Uterus (tissue), 4 donors: ENCODE data around the gene KSR2. TPM values are rescaled to one million over a fixed set of nuclear protein-coding genes. Genes with fewer than 3 reads are reported as not detected.

Source experiments
- DNase-seq, 2 donors: peaks; one replicate each; pipeline ENCODE4 v3.0.0-alpha.2; 2019 to 2020
- H3K27ac ChIP-seq, 2 donors: fragments of 200-600 bp; sonication (generic); 1 replicate in 1 of 2; 2 replicates in 1 of 2; pipeline ENCODE4 v1.5.1; 2016 to 2018
- H3K27me3 ChIP-seq, 2 donors: fragments of 200-600 bp; sonication (generic); one replicate each; pipeline ENCODE4 v1.5.1; 2018 to 2019; ENCODE audit warnings: control low read depth in 1 of 2
- H3K36me3 ChIP-seq, 2 donors: fragments of 200-600 bp; sonication (generic); one replicate each; pipeline ENCODE4 v1.5.1; 2019; ENCODE audit warnings: control low read depth in 1 of 2
- H3K4me1 ChIP-seq, 2 donors: fragments of 200-600 bp; sonication (generic); one replicate each; pipeline ENCODE4 v1.5.1; 2018 to 2019; ENCODE audit warnings: control low read depth in 1 of 2
- H3K4me3 ChIP-seq, 2 donors: fragments of 200-600 bp; sonication (generic); 1 replicate in 1 of 2; 2 replicates in 1 of 2; pipeline ENCODE4 v1.5.1; 2018 to 2019; ENCODE audit warnings: mild to moderate bottlenecking in 1 of 2
- H3K9me3 ChIP-seq, 2 donors: fragments of 200-600 bp; sonication (generic); one replicate each; pipeline ENCODE4 v1.5.1; 2019; ENCODE audit warnings: control low read depth in 1 of 2
- POLR2A ChIP-seq, 2 donors: fragments of 450-650 bp; IDR thresholded peaks; one replicate each; pipeline ENCODE4 v1.6.1; 2016; ENCODE audit warnings: antibody characterized with exemption in 2 of 2, mild to moderate bottlenecking in 1 of 2, moderate library complexity in 1 of 2
- intact Hi-C: fragments of 100-400 bp; cut with DNase I; formaldehyde crosslinking; loops from one replicate; pipeline ENCODE4 v1.15.1; 2023; ENCODE audit warnings: low total_unique reads
- total RNA-seq, 4 donors: library from RNA; depleted of rRNA in 3 of 4; stranded (reverse); fragments of >200 nt in 3 of 4; gene quantifications; one replicate each; pipeline versions ENCODE4 v1.1.0 to v1.2.4, GENCODE V29; 2014 to 2023
- TF ChIP-seq, protein P1 (sequence below), 4 experiments: fragments of 200-600 bp in 2 of 4; fragments of 450-650 bp in 2 of 4; sonication (generic) in 2 of 4; IDR thresholded peaks; one replicate each; pipeline ENCODE4 v1.5.1; 2016 to 2019; ENCODE audit warnings: antibody characterized with exemption in 4 of 4, mild to moderate bottlenecking in 2 of 4, moderate library complexity in 1 of 4
- donor health status: DM: yes; HTN: yes; CAD: no.

The KSR2 gene
- total RNA-seq, 4 donors from 2014 or later: 0.03 to 0.28 TPM; not detected in 2

GRCh38 chr12:117790948-117791347, 177.8 kb downstream of the KSR2 start:
- Histone ChIP-seq H3K27ac (no peak overlapping the region), H3K4me1 (no peaks in the 10 kb centered on the region), H3K36me3 (no peaks in the 10 kb centered on the region), H3K4me3 (no peak overlapping the region), H3K27me3 (no peaks in the 10 kb centered on the region), H3K9me3 (no peaks in the 10 kb centered on the region)
- intact Hi-C loops: no loop called here
- no peak for DNase-seq
- TF ChIP-seq POLR2A (IDR thresholded peaks at IDR 0.05): no peak
- TF ChIP-seq, protein P1, sequence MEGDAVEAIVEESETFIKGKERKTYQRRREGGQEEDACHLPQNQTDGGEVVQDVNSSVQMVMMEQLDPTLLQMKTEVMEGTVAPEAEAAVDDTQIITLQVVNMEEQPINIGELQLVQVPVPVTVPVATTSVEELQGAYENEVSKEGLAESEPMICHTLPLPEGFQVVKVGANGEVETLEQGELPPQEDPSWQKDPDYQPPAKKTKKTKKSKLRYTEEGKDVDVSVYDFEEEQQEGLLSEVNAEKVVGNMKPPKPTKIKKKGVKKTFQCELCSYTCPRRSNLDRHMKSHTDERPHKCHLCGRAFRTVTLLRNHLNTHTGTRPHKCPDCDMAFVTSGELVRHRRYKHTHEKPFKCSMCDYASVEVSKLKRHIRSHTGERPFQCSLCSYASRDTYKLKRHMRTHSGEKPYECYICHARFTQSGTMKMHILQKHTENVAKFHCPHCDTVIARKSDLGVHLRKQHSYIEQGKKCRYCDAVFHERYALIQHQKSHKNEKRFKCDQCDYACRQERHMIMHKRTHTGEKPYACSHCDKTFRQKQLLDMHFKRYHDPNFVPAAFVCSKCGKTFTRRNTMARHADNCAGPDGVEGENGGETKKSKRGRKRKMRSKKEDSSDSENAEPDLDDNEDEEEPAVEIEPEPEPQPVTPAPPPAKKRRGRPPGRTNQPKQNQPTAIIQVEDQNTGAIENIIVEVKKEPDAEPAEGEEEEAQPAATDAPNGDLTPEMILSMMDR (IDR thresholded peaks at IDR 0.05): no peak

DNA sequence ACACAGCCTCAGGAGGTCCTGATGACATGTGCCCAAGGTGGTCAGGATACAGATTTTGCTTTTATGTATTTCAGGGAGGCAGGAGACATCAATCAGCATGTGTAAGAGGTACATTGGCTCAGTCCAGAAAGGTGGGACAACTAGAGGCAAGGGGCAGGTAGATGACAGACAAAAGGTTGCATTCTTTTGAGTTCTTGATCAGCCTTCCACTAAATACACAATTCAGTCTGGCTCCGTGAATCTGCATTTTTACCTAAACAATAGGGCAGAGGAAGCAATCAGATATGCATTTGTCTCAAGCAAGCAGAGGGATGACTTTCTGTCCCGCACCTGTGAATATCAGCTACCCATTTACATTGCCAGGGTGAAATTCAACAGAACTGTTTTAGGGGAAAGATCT, 178.6 kb downstream of the KSR2 start:
- TF ChIP-seq, protein P1 (IDR thresholded peaks at IDR 0.05): no peak
- no peak for TF ChIP-seq POLR2A (IDR thresholded peaks at IDR 0.05)
- Histone ChIP-seq H3K36me3 (no peaks in the 10 kb centered on the region), H3K9me3 (no peaks in the 10 kb centered on the region), H3K27me3 (no peaks in the 10 kb centered on the region), H3K4me3 (no peak overlapping the region), H3K27ac (no peak overlapping the region), H3K4me1 (no peaks in the 10 kb centered on the region)
- no peak for DNase-seq
- intact Hi-C loops: no loop called here

GRCh38 chr12:117789195-117789912, 179.4 kb downstream of the KSR2 start:
- no peaks in the 10 kb centered on the region for H3K27me3 ChIP-seq

GRCh38 chr12:117778656-117779055, 190.1 kb downstream of the KSR2 start:
- TF ChIP-seq, protein P1 (IDR thresholded peaks at IDR 0.05): no peak
- no peak for TF ChIP-seq POLR2A (IDR thresholded peaks at IDR 0.05)
- H3K27ac ChIP-seq: no peak overlapping the region

More at GRCh38 chr12:117789195-117789912, 179.4 kb downstream of the KSR2 start:
- Histone ChIP-seq H3K36me3 (no peaks in the 10 kb centered on the region), H3K27ac (no peak overlapping the region), H3K9me3 (no peaks in the 10 kb centered on the region), H3K4me3 (no peak overlapping the region), H3K4me1 (no peaks in the 10 kb centered on the region)
- intact Hi-C loops: no loop called here
- no peak for DNase-seq
- TF ChIP-seq POLR2A (IDR thresholded peaks at IDR 0.05): no peak
- TF ChIP-seq, protein P1 (IDR thresholded peaks at IDR 0.05): no peak

DNA sequence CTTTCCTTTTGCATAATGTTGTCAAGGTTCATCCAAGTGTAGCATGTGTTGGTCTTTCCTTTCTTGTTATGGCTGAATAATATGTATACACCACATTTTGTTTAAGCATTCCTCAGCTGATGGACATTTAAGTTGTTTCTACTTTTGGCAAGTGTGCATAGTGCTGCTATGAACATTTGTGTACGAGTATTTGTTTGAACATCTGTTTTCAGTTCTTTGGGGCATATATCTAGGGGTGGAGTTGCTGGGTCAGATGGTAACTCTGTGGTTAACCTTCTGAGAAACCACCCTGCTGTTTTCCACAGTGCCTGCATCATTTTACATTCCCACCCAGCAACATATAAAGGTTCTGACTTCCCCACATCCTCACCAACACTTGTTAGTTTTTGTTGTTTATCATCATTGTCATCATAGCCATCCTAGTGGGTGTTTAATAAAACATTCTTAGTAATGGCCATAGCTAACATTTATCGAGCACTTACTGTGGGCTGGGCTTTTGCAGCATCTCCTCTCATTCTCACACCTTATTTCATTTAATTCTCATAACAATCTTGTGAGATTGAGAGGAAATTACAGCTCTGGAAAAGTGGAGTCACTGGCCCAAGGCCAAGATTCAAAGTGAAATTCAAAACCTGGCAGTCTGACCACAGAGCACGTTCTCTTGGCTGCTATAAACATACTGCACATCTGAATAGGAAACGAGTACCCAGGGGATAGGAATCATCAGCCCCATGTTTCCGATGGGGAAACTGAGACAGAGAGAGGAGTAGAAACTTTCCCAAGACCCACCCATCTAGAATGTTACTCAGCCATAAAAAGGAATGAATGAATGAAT, 193.6 kb downstream of the KSR2 start:
- no peak overlapping the region for H3K27ac ChIP-seq
- H3K4me3 ChIP-seq: no peak overlapping the region
- no peaks in the 10 kb centered on the region for H3K36me3 ChIP-seq
- no peaks in the 10 kb centered on the region for H3K9me3 ChIP-seq
- DNase-seq: no peak
- H3K27me3 ChIP-seq: no peaks in the 10 kb centered on the region
- H3K4me1 ChIP-seq: no peaks in the 10 kb centered on the region
- intact Hi-C loops: no loop called here
- TF ChIP-seq, protein P1 (IDR thresholded peaks at IDR 0.05): no peak
- no peak for TF ChIP-seq POLR2A (IDR thresholded peaks at IDR 0.05)

More at GRCh38 chr12:117778656-117779055, 190.1 kb downstream of the KSR2 start:
- no peak overlapping the region for H3K4me3 ChIP-seq
- no peaks in the 10 kb centered on the region for H3K9me3 ChIP-seq
- no peaks in the 10 kb centered on the region for H3K27me3 ChIP-seq
- DNase-seq: no peak
- no peaks in the 10 kb centered on the region for H3K4me1 ChIP-seq
- no peaks in the 10 kb centered on the region for H3K36me3 ChIP-seq
- intact Hi-C loops: no loop called here
